Gastroesophageal sphincter (tissue), 4 donors: ENCODE measurements around the gene NAA20. TPM values are rescaled to one million over a fixed set of nuclear protein-coding genes. Genes with fewer than 3 reads are reported as not detected.

Experiments used
- ATAC-seq: fragments of 150-250 bp; one replicate; pipeline ENCODE4 v1.9.1; 2016; ENCODE audit warnings: mild to moderate bottlenecking, moderate library complexity
- H3K27ac ChIP-seq, 4 donors: fragments of 200-600 bp; sonication (generic) in 3 of 4; 1 replicate in 3 of 4; 2 replicates in 1 of 4; pipeline ENCODE4 v1.5.1; 2016 to 2019
- H3K27me3 ChIP-seq: fragments of 200-600 bp; sonication (generic); one replicate; pipeline ENCODE4 v1.5.1; 2019
- H3K36me3 ChIP-seq, 2 donors: fragments of 200-600 bp; sonication (generic); one replicate each; pipeline ENCODE4 v1.5.1; 2019; ENCODE audit warnings: control low read depth in 1 of 2
- H3K4me1 ChIP-seq, 3 donors: fragments of 200-600 bp; sonication (generic); 1 replicate in 2 of 3; 2 replicates in 1 of 3; pipeline ENCODE4 v1.5.1; 2016 to 2019; ENCODE audit warnings: control low read depth in 2 of 3
- H3K4me3 ChIP-seq, 2 donors: fragments of 200-600 bp; sonication (generic); one replicate each; pipeline ENCODE4 v1.5.1; 2019; ENCODE audit warnings: mild to moderate bottlenecking in 1 of 2, moderate library complexity in 1 of 2
- H3K9me3 ChIP-seq, 3 donors: fragments of 200-600 bp; sonication (generic); one replicate each; pipeline ENCODE4 v1.5.1; 2017 to 2019; ENCODE audit warnings: control low read depth in 2 of 3
- EP300 ChIP-seq: sonication (generic); formaldehyde crosslinking; IDR thresholded peaks from one replicate; pipeline ENCODE4 v1.6.1; 2017; ENCODE audit warnings: antibody characterized with exemption, mild to moderate bottlenecking
- POLR2A ChIP-seq, 2 donors: fragments of 450-650 bp; IDR thresholded peaks; one replicate each; pipeline ENCODE4 v1.6.1; 2017; ENCODE audit warnings: antibody characterized with exemption in 2 of 2, mild to moderate bottlenecking in 2 of 2, moderate library complexity in 1 of 2
- POLR2AphosphoS5 ChIP-seq: sonication (generic); formaldehyde crosslinking; IDR thresholded peaks from one replicate; pipeline ENCODE4 v1.6.1; 2017; ENCODE audit warnings: antibody characterized with exemption
- WGBS, 2 donors: methylation state at CpG; one replicate each; pipeline ENCODE4 v1.1.5; 2018; ENCODE audit warnings: low coverage in 1 of 2; 5-methylcytosine and 5-hydroxymethylcytosine counted together
- total RNA-seq, 4 donors: library from RNA; depleted of rRNA; stranded (reverse); fragments of >200 nt; gene quantifications; one replicate each; pipeline ENCODE4 v1.1.0, GENCODE V29; 2016
- TF ChIP-seq, protein P1 (sequence below), 4 experiments: fragments of 200-600 bp in 2 of 4; fragments of 450-650 bp in 2 of 4; sonication (generic) in 1 of 4; IDR thresholded peaks; one replicate each; pipeline ENCODE4 v1.5.1; 2017 to 2019; ENCODE audit warnings: antibody characterized with exemption in 4 of 4, mild to moderate bottlenecking in 2 of 4, moderate library complexity in 2 of 4

The NAA20 gene
- total RNA-seq, 4 donors from 2014 or later, result 22.7 to 47.0 (median 31.0) TPM

DNA sequence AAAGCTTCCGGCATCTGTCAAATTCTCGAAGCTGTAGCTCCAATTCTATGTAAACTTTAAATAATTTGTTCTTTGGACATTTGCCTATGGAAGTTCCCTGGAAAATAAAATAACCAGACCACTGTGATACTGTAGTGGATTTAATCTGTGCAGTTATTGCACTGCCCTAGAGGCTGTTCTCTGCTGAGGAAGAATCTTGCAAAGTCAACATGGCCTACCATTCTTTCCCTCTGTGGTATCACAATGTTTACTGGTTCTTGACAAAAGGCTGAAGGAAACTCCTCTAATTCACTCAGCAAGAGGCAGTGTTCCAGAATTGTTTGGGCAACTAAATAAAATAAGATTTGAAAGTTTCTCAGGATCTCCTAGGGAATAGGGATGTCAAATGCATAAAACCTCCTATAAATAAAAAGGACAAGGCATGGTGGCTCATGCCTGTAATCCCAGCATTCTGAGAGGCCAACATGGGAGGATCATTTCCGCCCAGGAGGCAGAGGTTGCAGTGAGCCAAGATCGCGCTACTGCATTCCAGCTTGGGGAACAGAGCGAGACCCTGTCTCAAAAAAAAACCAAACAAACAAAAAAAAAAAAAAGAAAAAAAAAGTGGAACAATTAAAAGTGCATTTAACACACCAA lies 22.7 kb downstream of the NAA20 start:
- Histone ChIP-seq H3K4me3 (no peak overlapping the region), H3K4me1 (peaks cover 0 to 8% (median 0%) of the 10 kb centered on the region in 3 donors), H3K27ac (no peak overlapping the region), H3K27me3 (no peaks in the 10 kb centered on the region), H3K9me3 (no peaks in the 10 kb centered on the region), H3K36me3 (peaks cover 0 to 100% of the 10 kb centered on the region in 2 donors)
- WGBS, 2 donors, result 83 to 86% methylated on average over 2 to 4 of the region's 6 CpGs
- no peak for ATAC-seq
- TF ChIP-seq POLR2AphosphoS5 (no peak), EP300 (no peak), POLR2A (IDR thresholded peaks at IDR 0.05) (no peak)
- TF ChIP-seq, protein P1, sequence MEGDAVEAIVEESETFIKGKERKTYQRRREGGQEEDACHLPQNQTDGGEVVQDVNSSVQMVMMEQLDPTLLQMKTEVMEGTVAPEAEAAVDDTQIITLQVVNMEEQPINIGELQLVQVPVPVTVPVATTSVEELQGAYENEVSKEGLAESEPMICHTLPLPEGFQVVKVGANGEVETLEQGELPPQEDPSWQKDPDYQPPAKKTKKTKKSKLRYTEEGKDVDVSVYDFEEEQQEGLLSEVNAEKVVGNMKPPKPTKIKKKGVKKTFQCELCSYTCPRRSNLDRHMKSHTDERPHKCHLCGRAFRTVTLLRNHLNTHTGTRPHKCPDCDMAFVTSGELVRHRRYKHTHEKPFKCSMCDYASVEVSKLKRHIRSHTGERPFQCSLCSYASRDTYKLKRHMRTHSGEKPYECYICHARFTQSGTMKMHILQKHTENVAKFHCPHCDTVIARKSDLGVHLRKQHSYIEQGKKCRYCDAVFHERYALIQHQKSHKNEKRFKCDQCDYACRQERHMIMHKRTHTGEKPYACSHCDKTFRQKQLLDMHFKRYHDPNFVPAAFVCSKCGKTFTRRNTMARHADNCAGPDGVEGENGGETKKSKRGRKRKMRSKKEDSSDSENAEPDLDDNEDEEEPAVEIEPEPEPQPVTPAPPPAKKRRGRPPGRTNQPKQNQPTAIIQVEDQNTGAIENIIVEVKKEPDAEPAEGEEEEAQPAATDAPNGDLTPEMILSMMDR (IDR thresholded peaks at IDR 0.05), result no peak

DNA sequence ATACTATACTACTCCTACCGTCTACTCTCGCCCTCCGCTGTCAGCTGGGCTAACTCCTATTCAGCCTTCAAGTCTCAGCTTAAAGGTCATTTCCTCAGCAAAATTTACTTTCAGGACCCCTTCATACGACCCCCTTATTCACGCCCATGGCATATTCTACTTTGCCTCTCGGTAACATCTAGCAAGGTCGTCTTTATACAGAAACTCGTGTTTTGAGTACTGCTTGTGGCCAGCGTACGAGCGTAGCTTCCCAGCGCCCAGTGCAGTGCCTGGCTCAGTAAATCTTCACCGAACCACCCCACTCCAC lies 34.6 kb downstream of the NAA20 start:
- 1 to 4% methylated on average over 7 to 11 of the region's 13 CpGs for WGBS, 2 donors
- H3K4me1 ChIP-seq, result peaks cover 7 to 16% (median 7%) of the 10 kb centered on the region in 3 donors
- peaks cover 7% of the 10 kb centered on the region for H3K27me3 ChIP-seq
- TF ChIP-seq, protein P1 (IDR thresholded peaks at IDR 0.05), result no peak
- TF ChIP-seq EP300 (no peak), POLR2A (IDR thresholded peaks at IDR 0.05) (no peak), POLR2AphosphoS5 (no peak)
- no peak for ATAC-seq
- peaks cover 11 to 37% of the 10 kb centered on the region in 2 donors for H3K36me3 ChIP-seq
- H3K27ac ChIP-seq, result peak overlapping the region; percentile 40 to 87 (median 83)
- H3K9me3 ChIP-seq, result no peaks in the 10 kb centered on the region
- H3K4me3 ChIP-seq, result peak overlapping the region; percentile 75 to 92

DNA sequence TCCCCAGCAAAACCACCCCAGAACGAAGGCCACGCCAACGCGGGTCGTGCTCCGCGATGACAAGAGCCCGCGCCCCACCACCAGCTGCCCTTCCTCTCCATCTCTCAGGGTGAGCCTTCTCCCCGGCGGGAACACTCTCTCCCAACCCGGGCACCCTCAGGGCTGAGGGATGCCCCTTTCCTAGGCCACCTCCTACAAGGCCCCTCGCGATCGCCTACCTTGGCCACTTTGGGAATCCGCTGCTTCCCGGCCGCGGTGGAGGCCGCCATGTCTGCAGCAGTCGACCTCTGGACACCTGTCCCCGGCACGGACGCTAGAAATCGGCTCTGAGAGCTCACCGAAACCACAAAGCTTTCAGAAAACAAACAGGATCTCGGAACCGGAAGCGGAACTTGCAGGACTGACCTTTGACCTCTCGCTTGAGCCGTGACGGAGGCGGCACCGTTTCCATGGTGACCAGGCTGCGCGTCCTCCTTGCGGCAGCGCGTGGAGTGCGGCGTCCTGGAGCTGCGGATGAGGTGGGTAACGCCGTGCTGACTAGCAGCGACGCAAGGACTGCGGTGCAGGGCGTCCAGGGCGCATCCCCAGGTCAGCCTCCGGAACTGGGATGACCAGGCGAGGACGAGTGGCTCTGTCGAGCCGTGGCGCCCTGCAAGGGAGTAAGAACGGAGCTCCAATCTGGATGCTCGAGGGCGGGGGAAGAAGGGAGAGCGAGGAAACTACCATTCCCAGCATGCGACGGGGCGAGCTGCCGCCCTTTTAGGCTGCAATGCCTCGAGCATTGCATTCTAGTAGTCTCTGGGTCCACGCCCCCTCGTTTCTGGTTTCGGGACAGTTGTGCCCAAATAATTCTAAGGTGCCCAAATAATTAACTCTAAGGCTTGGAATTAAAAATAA lies 35.2 kb downstream of the NAA20 start, which contains the start of the genes CFAP61 and CRNKL1:
CFAP61 (plus strand) TSS at position 459 of the 897 bp plus-strand sequence. CDS start 4,122 bp downstream, outside the sequence.
CRNKL1 (minus strand) TSS at position 393 of the 897 bp plus-strand sequence; CDS start at position 269, 124 bp downstream.
- TF ChIP-seq POLR2A (IDR thresholded peaks at IDR 0.05) (peak in 1 of 2 donors; percentile 18), EP300 (no peak)
- TF ChIP-seq, protein P1 (IDR thresholded peaks at IDR 0.05), result peak in 3 of 4 experiments; percentile 25 to 51 (median 42)
- peak within 1 kb of the TSS; percentile 75 to 92 for H3K4me3 ChIP-seq
- peaks cover 11% of the 10 kb centered on the region for H3K27me3 ChIP-seq
- peaks cover 7 to 16% (median 7%) of the 10 kb centered on the region in 3 donors for H3K4me1 ChIP-seq
- ATAC-seq, result peak; percentile 98
- H3K9me3 ChIP-seq, result no peaks in the 10 kb centered on the region
- peaks cover 6 to 31% of the 10 kb centered on the region in 2 donors for H3K36me3 ChIP-seq
- H3K27ac ChIP-seq, result peak within 1 kb of the TSS; percentile 40 to 87 (median 83)
- 0% methylated on average over 1 to 9 of the region's 67 CpGs for WGBS, 2 donors

DNA sequence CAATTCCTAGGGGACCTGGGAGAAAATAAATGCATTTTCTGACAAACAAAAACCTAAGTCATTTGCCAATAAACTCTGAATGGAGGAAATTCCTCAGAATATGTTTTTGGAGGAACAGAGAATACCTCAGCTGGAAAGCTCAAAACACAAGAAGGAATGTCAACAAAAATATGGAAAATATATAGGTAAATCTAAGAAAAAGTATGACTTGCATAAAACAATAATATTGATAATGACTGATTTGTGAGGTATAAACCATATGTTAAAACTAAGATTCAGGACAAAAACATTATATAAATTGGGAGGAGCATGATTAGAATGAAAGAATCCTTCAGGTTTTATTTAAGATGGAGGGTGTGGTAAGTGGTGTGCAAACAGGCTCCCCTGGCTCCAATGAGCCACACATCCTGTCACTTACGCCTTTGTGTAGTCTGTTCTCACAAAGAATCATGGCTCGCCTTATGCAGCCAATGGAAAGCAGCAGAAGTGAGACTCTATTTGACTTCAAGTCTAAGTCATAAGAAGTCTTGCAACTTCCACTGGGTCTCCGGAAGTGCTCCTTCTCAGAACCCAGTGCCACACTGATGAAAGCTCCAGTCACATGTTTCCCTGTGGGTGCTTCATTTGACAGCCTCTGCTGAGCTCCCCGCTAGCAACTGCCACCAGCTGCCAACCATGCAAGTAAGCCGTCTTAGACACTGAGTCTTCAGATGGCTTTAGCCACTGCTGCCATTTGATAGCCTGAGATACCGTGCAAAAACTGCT lies 43.3 kb downstream of the NAA20 start:
- Histone ChIP-seq H3K4me3 (no peak overlapping the region), H3K4me1 (no peaks in the 10 kb centered on the region), H3K27ac (no peak overlapping the region), H3K27me3 (peaks cover 24% of the 10 kb centered on the region), H3K9me3 (no peaks in the 10 kb centered on the region), H3K36me3 (no peaks in the 10 kb centered on the region)
- ATAC-seq, result no peak
- no peak for TF ChIP-seq EP300
- TF ChIP-seq, protein P1 (IDR thresholded peaks at IDR 0.05), result no peak
- no peak for TF ChIP-seq POLR2A (IDR thresholded peaks at IDR 0.05)
- no peak for TF ChIP-seq POLR2AphosphoS5
- 78 to 100% methylated on average over 1 to 3 of the region's 6 CpGs for WGBS, 2 donors
